Endothelial cell (in vitro differentiated cells): ENCODE measurements around the gene CCDC68. TPM values are rescaled to one million over a fixed set of nuclear protein-coding genes. Genes with fewer than 3 reads are reported as not detected.

Experiments used
- DNase-seq: peaks from one replicate; pipeline ENCODE4 v3.0.0; 2021; ENCODE audit warnings: low spot score
- H3K27ac Mint-ChIP-seq: one replicate; pipeline ENCODE4 v1.8.0; 2021; ENCODE audit warnings: mixed read lengths, inconsistent platforms; ENCODE audit not compliant: unreplicated experiment
- H3K27me3 Mint-ChIP-seq: one replicate; pipeline ENCODE4 v1.8.0; 2021; ENCODE audit warnings: mild to moderate bottlenecking, moderate library complexity, mixed read lengths, inconsistent platforms; ENCODE audit not compliant: unreplicated experiment
- H3K36me3 Mint-ChIP-seq: one replicate; pipeline ENCODE4 v1.8.0; 2021; ENCODE audit warnings: mild to moderate bottlenecking, low read depth, mixed read lengths, inconsistent platforms; ENCODE audit not compliant: unreplicated experiment
- H3K4me1 Mint-ChIP-seq: one replicate; pipeline ENCODE4 v1.8.0; 2021; ENCODE audit warnings: mild to moderate bottlenecking, mixed read lengths, inconsistent platforms; ENCODE audit not compliant: unreplicated experiment
- H3K4me3 Mint-ChIP-seq: one replicate; pipeline ENCODE4 v1.8.0; 2021; ENCODE audit warnings: mild to moderate bottlenecking, mixed read lengths, inconsistent platforms; ENCODE audit not compliant: unreplicated experiment
- H3K9me3 Mint-ChIP-seq: one replicate; pipeline ENCODE4 v1.8.0; 2021; ENCODE audit warnings: mixed read lengths, inconsistent platforms; ENCODE audit not compliant: unreplicated experiment
- CTCF ChIP-seq: fragments of 200-600 bp; sonication (generic); IDR thresholded peaks from one replicate; pipeline ENCODE4 v1.5.0; 2021; ENCODE audit warnings: antibody characterized with exemption; ENCODE audit not compliant: unreplicated experiment
- total RNA-seq: library from RNA; stranded (reverse); fragmentation: NEBNext Ultra II Directional; extraction: Animal tissue kit (Norgen Biotek cat#: 25700); gene quantifications from one replicate; pipeline ENCODE4 v1.2.1, GENCODE V29; 2021; ENCODE audit not compliant: unreplicated experiment

The CCDC68 gene
- total RNA-seq, 1 donor from 2014 or later = 0.87 TPM

DNA sequence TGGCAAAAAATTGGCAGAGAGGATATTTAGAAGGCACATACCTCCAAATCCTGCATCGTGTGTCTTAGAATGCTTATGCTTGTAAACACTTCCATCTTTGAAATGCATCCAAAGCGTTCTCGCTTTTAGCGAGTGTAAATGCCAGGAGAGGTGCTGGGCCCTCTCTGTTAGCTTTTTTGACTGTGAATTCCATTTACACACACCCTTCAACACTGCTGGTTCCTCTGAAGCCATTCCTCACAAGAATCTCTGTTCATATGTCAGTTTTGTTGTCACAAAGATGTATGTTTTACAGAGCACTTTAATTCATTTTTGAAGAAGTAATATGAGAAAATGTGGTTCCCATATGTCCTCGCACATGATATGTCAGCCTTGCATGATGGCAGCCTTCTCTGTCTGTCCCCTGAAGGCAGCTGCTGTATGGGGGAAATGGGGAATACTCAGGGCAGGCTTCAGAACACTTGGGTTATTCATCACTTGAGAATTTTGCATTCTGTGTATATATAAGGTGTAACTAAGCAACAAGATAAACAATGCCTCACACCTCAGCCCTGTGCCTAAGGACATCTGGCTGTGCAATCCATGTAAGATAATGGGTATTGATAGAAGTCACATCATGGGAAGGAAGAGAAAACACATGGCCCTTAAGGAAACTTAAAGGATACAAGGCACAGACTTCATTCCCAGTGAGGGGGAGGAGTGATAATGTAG lies 78.7 kb downstream of the CCDC68 start:
- H3K27ac Mint-ChIP-seq = peak overlapping the region; percentile 13
- peaks cover 16% of the 10 kb centered on the region for H3K4me1 Mint-ChIP-seq

GRCh38 chr18:54879691-54880090 lies 79.6 kb downstream of the CCDC68 start:
- H3K36me3 Mint-ChIP-seq = no peaks in the 10 kb centered on the region
- DNase-seq = no peak
- H3K4me3 Mint-ChIP-seq = no peak overlapping the region
- no peak for TF ChIP-seq CTCF
- peaks cover 16% of the 10 kb centered on the region for H3K4me1 Mint-ChIP-seq
- peak overlapping the region; percentile 0 for H3K27ac Mint-ChIP-seq
- no peaks in the 10 kb centered on the region for H3K9me3 Mint-ChIP-seq
- peaks cover 2% of the 10 kb centered on the region for H3K27me3 Mint-ChIP-seq

More for the DNA sequence above, 78.7 kb downstream of the CCDC68 start:
- Mint-ChIP-seq H3K9me3 (no peaks in the 10 kb centered on the region), H3K27me3 (peaks cover 2% of the 10 kb centered on the region), H3K36me3 (no peaks in the 10 kb centered on the region), H3K4me3 (no peak overlapping the region)
- no peak for TF ChIP-seq CTCF
- DNase-seq = no peak

- Mint-ChIP-seq H3K4me1 (peaks cover 16% of the 10 kb centered on the region), H3K27me3 (peaks cover 4% of the 10 kb centered on the region), H3K4me3 (no peak overlapping the region), H3K27ac (no peak overlapping the region), H3K36me3 (no peaks in the 10 kb centered on the region), H3K9me3 (no peaks in the 10 kb centered on the region)
- TF ChIP-seq CTCF = no peak
- no peak for DNase-seq
These were observed 80.5 kb downstream of the CCDC68 start for GRCh38 chr18:54878659-54879358.

GRCh38 chr18:54878159-54878622 lies 81.1 kb downstream of the CCDC68 start:
- no peak for TF ChIP-seq CTCF
- H3K36me3 Mint-ChIP-seq = no peaks in the 10 kb centered on the region
- H3K27me3 Mint-ChIP-seq = peaks cover 4% of the 10 kb centered on the region
- no peak overlapping the region for H3K27ac Mint-ChIP-seq
- no peak for DNase-seq
- no peaks in the 10 kb centered on the region for H3K9me3 Mint-ChIP-seq
- H3K4me3 Mint-ChIP-seq = no peak overlapping the region
- peaks cover 16% of the 10 kb centered on the region for H3K4me1 Mint-ChIP-seq

- Mint-ChIP-seq H3K4me1 (peaks cover 10% of the 10 kb centered on the region), H3K9me3 (no peaks in the 10 kb centered on the region), H3K36me3 (no peaks in the 10 kb centered on the region), H3K27me3 (peaks cover 4% of the 10 kb centered on the region), H3K4me3 (no peak overlapping the region), H3K27ac (no peak overlapping the region)
- DNase-seq = no peak
- TF ChIP-seq CTCF = no peak
These were observed 82.2 kb downstream of the CCDC68 start for GRCh38 chr18:54877076-54877475.
